Activated CD4-positive, CD25-positive, alpha-beta regulatory T cell treated with anti-CD3 and anti-CD28 coated beads, Interleukin-2, amount 50 U/mL, for 24 hours (primary cell): ENCODE results near the gene PHACTR3.

Experiments
- ATAC-seq, 2 donors: fragments of 150-1000 bp; cut with Tn5 transposase; one replicate each; pipeline ENCODE4 v1.10.0; 2021; ENCODE audit warnings: mild to moderate bottlenecking in 1 of 2, moderate library complexity in 1 of 2

The PHACTR3 gene

DNA sequence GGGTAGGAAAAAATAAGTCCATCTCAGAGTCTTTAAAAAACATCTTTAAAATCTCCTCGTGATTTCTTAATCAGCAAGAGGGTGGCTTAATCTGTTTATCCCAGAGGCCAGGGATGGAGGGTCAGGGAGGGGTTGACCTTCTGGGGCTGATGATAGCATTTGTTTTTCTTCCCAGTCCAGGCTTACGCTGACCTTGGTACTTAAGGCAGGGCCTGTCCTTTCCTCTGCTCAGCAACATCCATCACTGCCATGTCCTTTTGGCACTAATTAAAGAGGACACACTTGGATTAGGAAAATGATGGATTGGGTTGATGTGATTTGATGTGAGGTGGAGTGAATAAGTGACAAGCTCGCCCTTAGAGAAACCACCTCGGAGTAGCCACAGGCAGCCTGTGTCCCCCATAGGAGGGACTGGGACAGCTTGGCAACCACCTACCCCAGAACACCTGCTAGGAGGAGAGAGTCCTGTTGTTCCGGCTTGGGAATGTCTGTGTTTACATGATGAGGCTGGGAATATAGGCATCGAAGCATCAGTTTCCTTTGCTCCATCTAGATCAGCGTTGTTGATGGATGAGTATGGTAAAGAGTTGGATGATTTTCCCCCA, 44.2 kb downstream of the PHACTR3 start:
- no peak for ATAC-seq

GRCh38 chr20:59650418-59650817, 46.1 kb downstream of the PHACTR3 start:
- ATAC-seq, result no peak

DNA sequence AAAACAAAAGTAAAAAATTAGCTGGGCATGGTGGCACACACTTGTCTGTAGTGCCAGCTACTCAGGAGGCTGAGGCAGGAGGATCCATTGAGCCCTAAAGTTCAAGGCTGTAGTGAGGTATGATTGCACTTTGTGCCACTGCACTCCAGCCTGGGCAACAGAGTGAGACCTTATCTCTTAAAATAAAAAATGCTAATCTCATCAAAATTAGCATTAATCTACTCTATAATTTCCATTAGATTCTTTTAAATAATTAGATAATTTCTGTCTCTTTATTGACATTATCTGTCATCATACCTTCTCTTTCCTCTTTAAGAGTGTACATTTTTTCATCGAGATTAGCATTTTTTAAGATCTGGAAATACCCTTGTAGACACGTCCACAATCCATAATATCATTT, 48.0 kb downstream of the PHACTR3 start:
- no peak for ATAC-seq

- no peak for ATAC-seq
Observed at GRCh38 chr20:59656417-59656816, 52.1 kb downstream of the PHACTR3 start.

DNA sequence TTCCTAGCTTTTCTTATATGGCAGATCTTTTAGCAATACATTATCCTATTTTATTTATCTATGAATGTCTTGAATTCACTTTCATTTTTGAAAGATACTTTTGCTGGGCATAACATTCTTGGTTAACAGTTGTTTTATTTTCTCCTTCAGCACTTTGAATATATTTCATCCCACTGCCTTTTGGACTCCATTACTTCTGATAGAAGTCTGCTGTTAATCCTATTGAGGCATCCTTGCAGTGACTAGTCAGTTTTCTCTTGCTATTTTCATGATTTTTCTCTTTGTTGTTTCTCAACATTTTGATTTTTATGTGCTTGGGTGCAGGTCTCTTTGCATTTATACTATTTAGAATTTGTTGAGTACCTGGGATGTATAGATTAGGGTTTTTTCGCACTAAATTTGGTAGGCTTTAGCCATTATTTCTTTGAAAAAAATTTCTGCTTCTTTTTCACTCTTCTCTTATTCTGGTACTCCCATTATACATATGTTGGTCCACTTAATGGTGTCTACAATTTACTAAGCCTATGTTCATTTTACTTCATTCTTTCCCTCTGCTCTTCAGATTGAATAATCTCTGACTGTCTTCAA, 53.2 kb downstream of the PHACTR3 start:
- ATAC-seq, result no peak

DNA sequence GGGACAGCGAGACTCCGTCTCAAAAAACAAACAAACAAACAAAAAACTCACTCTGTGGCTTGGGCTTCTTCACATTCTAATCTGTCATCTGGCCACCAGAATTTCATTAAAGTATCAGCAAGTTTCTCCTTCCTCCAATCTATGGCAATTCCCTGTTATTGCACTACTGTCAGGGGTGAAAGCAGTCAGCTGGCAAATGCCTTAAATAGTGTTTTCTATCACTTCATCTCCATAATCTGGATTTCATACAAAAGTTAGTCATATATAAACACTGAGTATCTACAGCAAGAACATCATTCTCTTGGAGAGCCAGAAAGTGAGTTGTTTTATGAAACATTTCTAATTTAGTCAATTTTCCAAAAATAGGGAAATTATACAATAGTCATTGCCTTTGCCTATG, 56.1 kb downstream of the PHACTR3 start:
- ATAC-seq, result no peak

DNA sequence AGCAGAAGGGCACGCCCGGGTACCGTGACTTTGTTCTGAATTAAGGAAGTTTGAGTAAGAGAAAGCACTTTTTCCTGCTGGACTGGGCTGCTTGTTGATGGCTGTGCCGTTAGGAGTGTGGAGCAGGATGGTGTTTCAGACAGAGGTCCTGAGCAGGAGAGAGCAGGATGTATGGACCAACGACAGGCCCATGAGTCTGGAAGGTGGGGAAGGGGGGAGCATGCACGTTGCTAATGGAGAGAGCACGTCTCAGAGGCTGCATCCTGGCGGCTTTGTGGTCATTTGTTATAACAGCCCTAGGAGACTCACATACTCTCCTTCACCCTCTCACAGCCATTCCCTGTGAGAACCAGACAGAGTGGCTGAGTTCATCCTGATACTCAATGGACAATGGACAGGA, 56.8 kb downstream of the PHACTR3 start:
- ATAC-seq, result no peak

GRCh38 chr20:59661621-59662020, 57.3 kb downstream of the PHACTR3 start:
- no peak for ATAC-seq

GRCh38 chr20:59662161-59662560, 57.8 kb downstream of the PHACTR3 start:
- no peak for ATAC-seq

- no peak for ATAC-seq
Observed at GRCh38 chr20:59662856-59663512, 58.6 kb downstream of the PHACTR3 start.

GRCh38 chr20:59663513-59664060, 59.2 kb downstream of the PHACTR3 start:
- ATAC-seq, result no peak

GRCh38 chr20:59664421-59664941, 60.1 kb downstream of the PHACTR3 start:
- no peak for ATAC-seq

GRCh38 chr20:59665656-59666555, 61.6 kb downstream of the PHACTR3 start:
- no peak for ATAC-seq

- ATAC-seq, result no peak
Observed at GRCh38 chr20:59666586-59666985, 62.2 kb downstream of the PHACTR3 start.

GRCh38 chr20:59667131-59667530, 62.8 kb downstream of the PHACTR3 start:
- ATAC-seq, result no peak

- ATAC-seq, result no peak
Observed at GRCh38 chr20:59667981-59668515, 63.7 kb downstream of the PHACTR3 start.

DNA sequence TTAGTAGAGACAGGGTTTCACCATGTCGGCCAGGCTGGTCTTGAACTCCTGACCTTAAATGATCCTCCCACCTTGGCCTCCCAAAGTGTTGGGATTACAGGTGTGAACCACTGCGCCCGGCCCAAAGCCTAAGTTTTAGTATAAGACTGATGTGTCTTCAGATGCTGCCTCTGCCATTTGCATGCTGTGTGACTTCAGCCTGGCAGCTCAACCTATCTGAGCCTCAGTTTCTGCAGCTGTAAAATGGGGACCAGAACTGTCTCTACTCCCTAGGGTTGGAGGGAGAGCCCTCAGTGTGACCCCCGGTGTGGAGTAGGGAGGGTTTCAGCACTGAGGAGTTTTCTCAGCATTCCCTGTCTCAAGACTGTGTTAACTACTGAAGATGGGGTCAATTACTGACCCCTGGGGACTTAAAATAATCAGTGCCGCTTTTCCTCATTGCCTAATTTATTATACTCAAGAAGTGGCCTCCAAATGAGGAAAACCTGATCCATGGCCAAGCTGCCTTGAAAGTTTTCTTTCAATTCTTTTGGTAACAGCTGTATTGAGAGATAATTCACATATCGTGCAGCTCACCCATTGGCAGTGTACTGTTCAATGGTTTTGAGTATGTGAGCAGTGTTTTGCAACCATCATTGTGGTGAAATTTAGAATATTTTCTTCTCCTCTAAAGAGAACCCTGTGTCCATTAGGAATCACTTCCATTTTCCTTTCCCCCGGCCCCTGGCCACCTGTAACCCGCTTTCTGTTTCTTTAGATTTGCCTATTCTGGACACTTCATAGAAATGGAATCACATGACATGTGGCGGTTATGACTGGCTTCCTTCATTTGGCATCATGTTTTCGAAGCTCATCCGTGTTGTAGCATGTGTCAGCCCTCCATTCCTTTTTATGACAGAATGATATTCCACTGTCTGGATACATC, 64.8 kb downstream of the PHACTR3 start:
- no peak for ATAC-seq

GRCh38 chr20:59670786-59671492, 66.6 kb downstream of the PHACTR3 start:
- ATAC-seq, result no peak

- no peak for ATAC-seq
Observed at GRCh38 chr20:59671661-59672471, 67.5 kb downstream of the PHACTR3 start.

DNA sequence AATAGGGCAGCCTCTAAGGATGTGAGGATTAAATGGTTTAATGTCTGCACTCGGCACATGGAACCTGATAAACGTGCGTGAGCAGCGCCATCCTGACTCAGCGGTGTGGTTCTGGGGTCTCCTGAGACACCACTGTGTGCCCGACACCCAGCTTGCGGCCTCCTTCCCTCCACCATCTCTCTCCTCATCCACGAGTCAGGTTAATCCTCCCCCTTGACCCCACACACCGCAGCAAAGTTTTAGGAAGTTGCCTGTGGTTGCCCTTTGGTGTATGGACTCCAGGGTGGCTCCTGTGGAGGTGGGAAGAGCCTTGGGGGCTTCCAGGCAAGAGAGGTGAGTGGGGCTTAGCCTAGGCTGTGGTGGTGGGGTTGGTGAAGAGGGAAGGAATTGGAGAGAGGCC, 68.2 kb downstream of the PHACTR3 start:
- no peak for ATAC-seq
